Erythroblast (primary cell): ENCODE data around the gene ATP8A1.

Source experiments
- DNase-seq, 2 experiments: peaks; one replicate each; lab custom pipeline; 2025; lab: John Stamatoyannopoulos, UW
- GATA1 ChIP-seq: IDR thresholded peaks from 2 replicates; pipeline ENCODE4 v1.6.1; 2011; ENCODE audit warnings: low read depth, mild to moderate bottlenecking, control low read depth, low read length, moderate library complexity
- POLR2A ChIP-seq: IDR thresholded peaks from 2 replicates; pipeline ENCODE4 v1.6.1; 2011; ENCODE audit warnings: mild to moderate bottlenecking, low read length

The ATP8A1 gene

DNA sequence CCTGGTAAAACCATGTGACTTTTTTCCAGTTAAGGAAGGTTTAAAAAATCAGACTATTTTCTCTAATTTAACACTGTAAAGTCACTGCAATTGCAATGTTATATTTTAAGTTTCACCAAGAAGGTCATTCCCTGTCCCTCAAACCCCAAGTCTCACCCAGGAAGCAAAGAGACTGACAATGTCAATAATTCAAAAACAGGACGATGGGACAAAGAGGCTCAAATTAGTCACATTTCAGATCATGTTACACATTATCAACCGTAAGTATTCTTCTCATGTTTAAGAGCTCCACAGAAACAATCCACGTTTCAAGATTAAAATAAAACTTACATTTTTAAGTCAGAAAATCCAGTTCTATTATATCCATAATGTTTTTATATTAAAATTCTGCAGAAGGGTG, 246.5 kb downstream of the ATP8A1 start:
- no peak for TF ChIP-seq POLR2A
- TF ChIP-seq GATA1 = no peak
- DNase-seq = no peak

DNA sequence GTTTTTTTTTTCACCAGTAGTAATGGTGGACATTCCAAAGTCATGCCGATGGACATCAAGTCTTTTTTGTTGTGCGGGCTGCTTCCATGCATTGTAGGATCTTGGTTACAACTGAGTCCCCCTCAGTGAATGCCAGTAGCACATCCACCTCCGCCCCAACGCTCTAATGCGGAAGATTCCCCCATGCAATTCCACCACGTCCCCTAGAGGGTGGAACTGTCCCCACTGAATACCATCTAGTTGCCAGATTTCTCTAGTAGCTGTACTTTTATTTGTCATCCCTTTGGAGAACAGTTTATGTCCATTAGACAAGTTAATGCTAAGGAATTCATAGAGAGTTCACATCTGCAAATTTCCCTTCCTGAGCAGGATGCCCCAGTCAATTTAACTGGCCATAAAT, 252.9 kb downstream of the ATP8A1 start:
- no peak for DNase-seq
- TF ChIP-seq GATA1 (no peak), POLR2A (no peak)

DNA sequence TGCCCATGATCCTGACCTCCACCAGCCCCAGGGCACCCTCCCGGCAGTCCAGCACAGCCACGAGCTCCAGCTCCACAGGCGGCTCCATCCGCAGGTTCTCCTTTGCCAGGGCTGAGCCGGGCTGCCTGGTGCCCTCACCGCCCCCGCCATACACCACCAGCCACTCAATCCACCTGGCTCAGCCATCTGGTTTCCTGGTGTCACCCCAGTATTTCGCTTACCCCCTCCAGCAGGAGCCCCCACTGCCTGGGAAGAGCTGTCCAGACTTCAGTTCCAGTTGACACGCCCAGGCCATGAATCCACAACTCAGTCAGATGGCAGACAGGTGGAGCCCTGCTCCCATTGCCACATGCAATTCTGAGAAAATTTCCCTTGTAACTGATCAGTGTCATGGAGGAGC, 255.7 kb downstream of the ATP8A1 start:
- no peak for DNase-seq
- no peak for TF ChIP-seq POLR2A
- no peak for TF ChIP-seq GATA1

DNA sequence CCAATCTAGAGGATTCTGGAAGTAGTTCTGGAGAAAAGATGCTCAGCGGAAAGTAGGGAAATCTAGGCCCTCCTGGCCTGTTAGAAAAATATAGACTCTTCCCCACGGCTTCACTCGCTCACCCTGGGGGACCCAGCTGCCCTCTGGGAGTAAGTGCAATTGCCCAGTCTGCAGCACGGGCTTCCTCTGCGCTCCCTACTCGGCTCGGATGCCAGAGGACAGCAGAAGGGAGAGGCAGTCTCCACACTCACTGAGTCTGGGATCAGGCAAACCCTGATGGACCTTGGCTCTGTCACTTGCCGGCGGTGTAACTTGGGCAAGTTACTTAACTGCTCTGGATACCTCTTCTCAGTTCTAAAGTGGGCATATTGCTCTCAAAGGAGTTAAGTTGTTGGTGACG, 257.5 kb downstream of the ATP8A1 start:
- no peak for DNase-seq
- no peak for TF ChIP-seq POLR2A
- no peak for TF ChIP-seq GATA1

DNA sequence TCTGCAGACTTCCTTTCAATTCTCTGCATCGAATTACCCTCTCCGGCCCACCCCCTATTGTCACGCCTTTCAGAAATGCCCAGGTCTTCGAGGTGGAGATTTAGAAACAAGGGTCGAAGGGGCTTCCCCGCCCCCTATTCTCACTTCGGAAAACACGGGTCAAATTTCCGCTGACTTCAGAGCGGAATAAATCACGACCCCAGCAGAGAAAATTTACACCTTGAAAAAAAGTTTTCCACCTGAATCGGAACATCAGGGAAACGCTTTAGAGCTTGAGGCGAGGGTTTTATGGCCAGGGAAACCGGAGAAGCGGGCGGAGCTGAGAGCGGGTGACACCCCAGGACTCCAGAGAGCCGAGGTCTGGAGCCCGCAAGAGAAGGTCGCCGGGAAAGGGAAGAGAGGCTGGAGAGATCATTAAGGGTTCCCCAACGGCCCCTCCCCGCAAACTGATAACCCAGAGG, 258.0 kb downstream of the ATP8A1 start:
- DNase-seq = no peak
- no peak for TF ChIP-seq POLR2A
- TF ChIP-seq GATA1 = no peak

DNA sequence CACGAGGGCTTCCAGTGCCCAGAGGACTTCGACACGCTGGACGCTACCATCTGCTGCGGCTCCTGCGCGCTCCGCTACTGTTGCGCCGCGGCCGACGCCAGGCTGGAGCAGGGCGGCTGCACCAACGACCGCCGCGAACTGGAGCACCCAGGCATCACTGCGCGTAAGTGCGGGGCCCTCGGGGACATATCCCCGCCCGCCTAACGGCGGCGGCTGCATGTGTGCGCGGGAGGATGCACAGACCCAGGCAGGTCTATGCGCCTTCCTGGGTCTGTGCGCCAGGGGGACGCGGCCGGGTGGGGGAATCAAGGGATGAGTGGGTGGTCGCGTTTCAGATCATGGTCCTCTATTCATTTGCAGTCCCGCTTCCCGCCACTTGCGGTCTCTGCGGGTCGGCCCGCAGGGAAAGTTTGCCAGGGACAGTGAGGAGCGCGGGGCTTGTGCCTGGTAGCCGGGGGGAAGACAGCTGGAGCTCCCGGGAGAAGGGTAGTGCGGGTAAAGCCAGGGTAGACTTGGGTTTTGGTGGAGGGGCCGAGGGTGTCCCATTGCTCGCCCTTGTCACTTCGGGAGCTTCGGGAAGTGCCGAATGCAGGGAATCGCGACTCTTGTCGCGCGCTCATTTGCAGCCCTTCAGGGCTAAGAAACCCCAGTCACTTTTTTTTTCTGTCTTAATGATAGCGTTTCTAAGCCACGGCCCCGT, 258.6 kb downstream of the ATP8A1 start:
- TF ChIP-seq GATA1 (no peak), POLR2A (no peak)
- peak; percentile 13 to 17 for DNase-seq

DNA sequence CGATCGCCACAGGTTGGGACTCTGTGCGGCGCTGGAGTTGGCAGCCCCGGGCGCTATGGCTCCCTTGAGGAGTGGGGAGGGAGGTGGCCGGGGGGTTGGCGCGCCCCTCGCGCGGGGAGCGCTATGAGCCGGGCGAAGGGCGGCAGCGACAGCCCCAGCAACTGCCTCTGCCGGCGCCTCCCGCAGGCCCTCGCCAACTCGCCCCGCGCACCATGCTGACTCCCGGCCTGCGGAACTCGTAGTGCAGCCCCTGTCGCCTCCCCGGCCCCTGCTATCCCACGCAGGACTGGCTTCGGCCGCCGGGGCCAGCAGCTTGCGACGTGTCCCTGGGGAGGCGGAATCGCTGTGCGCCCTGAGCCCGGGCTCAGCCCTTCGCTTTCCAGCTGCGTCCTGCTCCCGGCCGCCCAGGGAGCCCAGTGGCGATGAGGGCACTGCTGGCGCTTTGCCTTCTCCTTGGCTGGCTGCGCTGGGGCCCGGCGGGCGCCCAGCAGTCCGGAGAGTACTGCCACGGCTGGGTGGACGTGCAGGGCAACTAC, 259.2 kb downstream of the ATP8A1 start:
- no peak for TF ChIP-seq POLR2A
- TF ChIP-seq GATA1 = no peak

DNA sequence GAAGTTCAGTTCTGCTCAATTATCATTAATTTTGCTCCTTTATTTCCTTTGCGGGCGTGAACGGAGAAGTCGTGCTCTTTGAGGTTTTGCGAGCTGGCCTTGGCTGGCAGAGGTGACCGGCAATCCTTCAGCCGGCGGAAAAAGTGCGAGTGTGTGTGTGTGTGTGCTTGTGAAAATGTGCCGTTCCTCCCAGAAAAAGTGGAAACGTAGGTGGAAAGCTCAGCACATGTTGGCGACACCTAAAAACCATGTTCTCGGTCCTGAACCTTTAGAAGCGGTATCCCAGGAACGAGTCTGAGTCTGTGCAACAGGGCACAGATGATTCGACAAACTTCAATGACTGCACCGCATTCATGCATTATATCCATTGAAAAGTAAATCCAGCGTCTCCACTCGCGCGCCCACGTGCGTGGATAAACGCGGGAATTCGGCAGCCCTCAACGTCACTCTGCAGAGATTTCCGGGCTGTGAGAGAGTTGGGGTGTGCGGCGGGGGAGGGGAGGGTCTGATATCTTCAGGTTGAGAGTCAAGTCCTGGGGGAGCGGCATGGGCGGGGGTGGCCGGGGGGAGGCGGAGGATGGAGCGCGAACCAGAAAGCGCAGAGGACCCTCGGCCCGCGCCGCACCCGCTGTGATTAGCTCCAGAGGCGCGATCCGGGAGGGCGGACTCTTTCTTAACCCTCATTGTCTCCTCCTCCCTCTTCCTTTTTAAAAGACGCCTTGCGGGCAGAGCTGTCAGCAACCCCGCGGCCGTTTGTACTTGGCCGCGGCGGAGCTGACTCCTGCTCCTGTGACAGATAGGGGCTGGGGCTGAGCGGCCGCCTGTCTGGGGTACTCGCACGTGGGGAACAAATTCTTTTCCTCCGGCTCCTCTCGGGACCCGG, 259.9 kb downstream of the ATP8A1 start, which contains the start of gene SHISA3:
Gene SHISA3, plus strand, starts transcription at position 737 of the 883 bp plus-strand sequence. CDS start 569 bp downstream, outside the sequence.
- DNase-seq = peak in 1 of 2 experiments; percentile 16
- TF ChIP-seq POLR2A (no peak), GATA1 (no peak)

More for the DNA sequence above, 259.2 kb downstream of the ATP8A1 start:
- no peak for DNase-seq

DNA sequence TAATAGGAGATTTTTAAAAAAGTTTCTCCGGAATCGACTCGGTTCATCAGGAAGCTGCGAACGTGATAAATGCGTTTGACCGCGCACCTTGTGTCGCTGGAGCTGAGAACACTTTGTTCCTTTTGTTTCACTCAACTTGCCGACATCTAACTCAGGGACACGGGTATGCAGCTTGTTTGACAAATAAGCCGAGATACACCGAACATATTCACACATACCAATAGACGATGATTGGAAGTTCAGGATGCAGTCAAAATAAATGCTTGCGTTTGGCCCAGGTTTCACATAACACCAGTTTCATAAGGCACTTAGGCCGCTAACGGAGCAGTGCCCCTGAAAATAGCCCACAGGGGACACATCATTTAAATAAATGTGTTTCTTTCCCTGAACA, 260.5 kb downstream of the ATP8A1 start:
- TF ChIP-seq GATA1 (no peak), POLR2A (no peak)
- DNase-seq = no peak

DNA sequence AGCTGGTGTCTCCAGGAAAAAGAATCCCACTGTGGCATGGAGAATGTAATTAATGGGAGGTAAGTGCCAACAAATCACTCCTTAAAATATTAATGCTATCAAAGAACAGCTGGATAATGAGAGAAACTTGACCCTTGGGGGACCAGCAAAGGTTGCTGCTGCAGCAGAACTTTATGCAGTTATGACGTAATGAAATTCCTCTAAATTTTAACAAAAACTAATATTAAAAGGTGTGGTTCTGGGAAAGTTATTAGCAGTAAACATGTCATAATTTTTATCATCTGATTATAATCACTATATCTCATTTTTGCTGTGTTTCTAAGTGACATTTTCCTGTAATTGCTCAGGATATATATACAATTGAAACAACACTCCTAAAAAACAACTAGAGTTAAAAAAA, 261.3 kb downstream of the ATP8A1 start:
- no peak for DNase-seq
- TF ChIP-seq GATA1 (no peak), POLR2A (no peak)

DNA sequence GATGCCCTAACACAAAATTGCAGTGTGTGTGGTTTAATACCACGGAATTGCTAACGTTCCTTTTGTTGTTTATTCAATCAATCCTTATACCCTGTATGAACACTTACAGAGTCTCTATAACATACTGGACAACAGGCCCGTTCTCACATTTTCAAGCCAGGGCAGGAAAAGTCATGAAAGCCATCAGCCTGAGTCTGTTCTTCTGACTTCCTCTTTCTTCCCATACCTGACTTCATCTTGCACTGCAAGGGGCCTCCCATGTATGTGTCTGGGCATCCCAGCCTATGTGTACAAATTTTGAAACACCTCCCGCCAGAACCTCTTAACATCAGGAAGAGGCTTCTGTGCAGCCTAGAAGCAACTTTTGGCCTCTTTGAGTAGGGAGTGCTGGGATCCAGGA, 264.5 kb downstream of the ATP8A1 start:
- TF ChIP-seq POLR2A (no peak), GATA1 (no peak)

DNA sequence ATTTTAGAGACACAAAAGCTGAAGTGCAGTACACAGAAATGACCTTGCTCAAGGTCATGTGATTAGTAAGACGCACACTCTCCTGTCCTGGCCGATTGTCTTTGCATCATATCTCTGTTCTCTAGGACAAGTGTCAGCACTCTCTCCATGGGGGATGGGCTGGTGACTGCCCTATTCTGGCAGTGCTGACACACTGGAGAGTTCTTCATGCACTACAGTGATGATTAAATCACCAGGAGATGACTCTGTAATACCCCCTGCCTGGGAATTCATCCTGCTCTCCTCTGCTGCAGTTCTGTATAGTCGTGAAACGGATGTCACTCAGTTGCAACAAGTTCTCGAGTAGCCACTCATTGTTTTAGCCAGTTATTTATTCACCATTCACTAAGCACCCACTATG, 264.9 kb downstream of the ATP8A1 start:
- DNase-seq = no peak
- TF ChIP-seq GATA1 (no peak), POLR2A (no peak)

More for the DNA sequence above, 264.5 kb downstream of the ATP8A1 start:
- no peak for DNase-seq

DNA sequence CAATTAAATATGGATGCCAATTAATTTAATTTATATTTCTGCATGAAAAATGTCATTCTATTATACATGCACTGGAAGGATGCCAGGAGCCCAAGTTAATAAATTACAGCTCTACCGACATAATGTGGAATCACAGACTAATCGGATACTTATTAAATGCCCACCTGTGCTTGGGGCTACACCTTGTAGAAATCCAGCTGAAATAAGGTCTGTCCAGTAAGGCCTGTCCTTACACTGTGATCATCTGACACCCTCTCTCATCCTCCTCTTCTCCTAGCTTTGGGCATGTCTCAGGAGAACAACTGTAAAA, 265.6 kb downstream of the ATP8A1 start:
- TF ChIP-seq GATA1 (no peak), POLR2A (no peak)
- DNase-seq = no peak
